ENCODE measurements around the gene HEATR1.
"Not testable (repeated sequence)": the region's sequence is repeated elsewhere in the genome, so short reads cannot be mapped to it uniquely, and the experiment has no call there.

Gene HEATR1

DNA sequence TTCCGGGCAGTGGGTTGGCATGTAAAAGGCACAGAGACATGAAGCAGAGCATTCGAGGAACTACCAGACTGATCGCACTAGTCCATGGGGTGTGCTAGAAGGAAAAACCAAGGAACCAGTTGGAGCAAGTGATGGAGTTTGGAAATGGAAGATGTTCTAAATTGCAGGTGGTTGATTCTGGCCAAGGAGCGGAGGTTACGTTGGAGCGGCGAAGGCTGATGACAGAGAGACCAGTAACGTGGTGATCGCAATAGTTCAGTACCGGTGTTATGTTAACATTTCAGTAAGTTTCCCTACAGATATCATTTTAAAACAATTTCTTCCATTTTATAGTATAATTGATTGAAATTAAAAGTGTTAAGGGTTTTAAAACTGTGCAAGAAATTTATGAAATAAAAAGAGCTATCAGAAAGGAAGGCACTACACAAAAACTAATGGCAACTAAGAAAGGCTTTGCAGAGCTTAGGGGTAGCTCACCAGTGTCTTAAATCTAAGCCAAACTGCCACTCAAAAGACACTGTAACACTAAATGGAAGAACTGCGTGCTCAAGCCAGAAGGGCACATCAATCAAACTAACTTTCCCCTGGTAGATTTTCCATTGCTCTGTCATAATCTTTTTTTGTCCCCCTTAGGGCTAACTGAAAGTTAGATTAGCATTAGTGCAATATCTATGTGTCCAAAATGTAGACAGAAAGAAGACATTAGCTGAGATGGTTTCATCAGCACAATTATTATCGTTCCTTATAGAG is 11.3 kb upstream of the HEATR1 start:
- peaks cover 37% of the 10 kb centered on the region for H3K27me3 Mint-ChIP-seq
- H3K4me1 Mint-ChIP-seq, result no peaks in the 10 kb centered on the region
- DNase-seq, result no peak
- CTCF ChIA-PET, result interaction anchor here (0.6 kb wide), 1 partner anchor 242 kb away, joined by 3 read pairs; no protein-coding TSS in a partner anchor
- no peak overlapping the region for H3K27ac Mint-ChIP-seq
- no peak overlapping the region for H3K4me3 Mint-ChIP-seq
- H3K9me3 Mint-ChIP-seq, result no peaks in the 10 kb centered on the region
- H3K36me3 Mint-ChIP-seq, result no peaks in the 10 kb centered on the region

DNA sequence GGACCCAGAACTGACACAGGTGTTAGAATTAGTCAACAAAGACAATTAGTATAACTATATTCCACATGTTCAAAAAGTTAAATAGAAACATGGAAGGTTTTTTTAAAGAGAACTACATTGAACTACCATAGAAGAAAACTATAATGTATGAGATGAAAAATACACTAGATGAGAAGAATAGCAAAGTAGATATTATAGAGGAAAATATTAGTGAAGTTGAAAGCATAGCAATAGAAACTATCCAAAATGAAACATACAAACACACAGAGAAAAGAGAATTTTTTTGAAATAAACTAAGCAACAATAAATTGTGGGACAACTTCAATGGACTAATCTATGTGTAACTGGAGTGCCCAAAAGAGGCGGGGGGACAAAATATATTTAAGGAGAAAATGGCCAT is 8.0 kb upstream of the HEATR1 start:
- Mint-ChIP-seq H3K9me3 (no peaks in the 10 kb centered on the region), H3K27ac (no peak overlapping the region), H3K4me1 (no peaks in the 10 kb centered on the region), H3K27me3 (peaks cover 44% of the 10 kb centered on the region), H3K4me3 (no peak overlapping the region), H3K36me3 (no peaks in the 10 kb centered on the region)
- CTCF ChIA-PET, result no interaction called here
- DNase-seq, result no peak

DNA sequence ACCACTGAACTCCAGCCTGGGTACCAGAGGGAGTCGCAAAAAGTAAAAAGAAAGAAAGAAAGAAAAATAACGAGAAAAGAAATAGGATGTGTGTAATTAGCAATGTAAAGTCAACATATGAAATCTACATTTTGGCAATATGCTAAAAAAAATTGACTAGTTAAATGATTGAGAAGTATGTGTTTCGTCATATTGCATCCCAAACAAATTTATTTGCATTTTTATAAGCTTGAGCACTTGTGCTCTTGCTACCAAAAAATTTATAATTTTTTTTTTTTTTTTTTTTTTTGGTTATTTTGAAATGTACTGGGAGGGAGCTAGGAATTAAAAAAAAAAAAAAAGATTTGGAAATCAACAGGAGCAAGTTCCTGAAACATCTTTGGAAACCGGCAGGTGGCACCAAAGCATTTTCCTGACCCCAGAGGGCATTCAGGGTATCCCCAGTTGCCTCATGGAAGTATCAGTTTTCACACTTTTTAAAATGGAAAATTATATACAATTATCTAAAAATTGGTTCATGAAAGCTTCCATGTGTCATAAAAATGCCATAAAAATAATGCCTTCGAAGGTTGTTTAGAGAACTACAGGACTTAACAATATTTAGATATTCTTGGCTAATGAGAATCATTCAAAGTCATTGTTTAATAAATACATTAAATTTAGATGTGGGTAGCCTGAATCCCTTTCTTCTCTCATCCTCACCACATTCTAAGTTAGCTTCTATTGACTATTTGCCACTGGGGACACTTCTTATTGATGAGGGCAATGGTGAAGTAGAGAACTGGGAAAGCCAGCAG is 4.8 kb upstream of the HEATR1 start:
- H3K9me3 Mint-ChIP-seq, result no peaks in the 10 kb centered on the region
- DNase-seq, result peak; percentile 33
- no peak overlapping the region for H3K27ac Mint-ChIP-seq
- CTCF ChIA-PET, result interaction anchor here (1.0 to 1.2 kb wide), 3 partner anchors 10 to 150 kb away, joined by 3 to 4 read pairs (median 3); no protein-coding TSS in a partner anchor
- peaks cover 37% of the 10 kb centered on the region for H3K27me3 Mint-ChIP-seq
- H3K4me1 Mint-ChIP-seq, result peaks cover 10% of the 10 kb centered on the region
- no peak overlapping the region for H3K4me3 Mint-ChIP-seq
- no peaks in the 10 kb centered on the region for H3K36me3 Mint-ChIP-seq

DNA sequence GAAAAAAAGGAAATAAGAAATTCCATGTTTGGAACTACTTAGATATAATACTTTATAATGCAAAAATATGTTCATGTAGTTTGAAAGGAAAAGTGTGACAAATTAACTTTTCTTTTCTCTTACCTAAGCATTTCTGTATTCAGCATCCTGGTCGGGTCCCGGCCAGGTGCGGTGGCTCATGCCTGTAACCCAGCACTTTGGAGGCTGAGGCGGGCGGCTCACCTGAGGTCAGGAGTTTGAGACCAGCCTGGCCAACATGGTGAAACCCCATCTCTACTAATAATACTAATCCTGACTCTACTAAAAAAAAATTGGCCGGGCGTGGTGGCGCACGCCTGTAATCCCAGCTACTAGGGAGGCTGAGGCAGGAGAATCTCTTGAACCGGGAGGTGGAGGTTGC is 3.3 kb upstream of the HEATR1 start:
- H3K27ac Mint-ChIP-seq, DNase-seq, H3K36me3 Mint-ChIP-seq, H3K9me3 Mint-ChIP-seq, CTCF ChIA-PET, H3K4me3 Mint-ChIP-seq: not testable (repeated sequence)
- H3K4me1 Mint-ChIP-seq, result peaks cover 24% of the 10 kb centered on the region
- H3K27me3 Mint-ChIP-seq, result peaks cover 33% of the 10 kb centered on the region

DNA sequence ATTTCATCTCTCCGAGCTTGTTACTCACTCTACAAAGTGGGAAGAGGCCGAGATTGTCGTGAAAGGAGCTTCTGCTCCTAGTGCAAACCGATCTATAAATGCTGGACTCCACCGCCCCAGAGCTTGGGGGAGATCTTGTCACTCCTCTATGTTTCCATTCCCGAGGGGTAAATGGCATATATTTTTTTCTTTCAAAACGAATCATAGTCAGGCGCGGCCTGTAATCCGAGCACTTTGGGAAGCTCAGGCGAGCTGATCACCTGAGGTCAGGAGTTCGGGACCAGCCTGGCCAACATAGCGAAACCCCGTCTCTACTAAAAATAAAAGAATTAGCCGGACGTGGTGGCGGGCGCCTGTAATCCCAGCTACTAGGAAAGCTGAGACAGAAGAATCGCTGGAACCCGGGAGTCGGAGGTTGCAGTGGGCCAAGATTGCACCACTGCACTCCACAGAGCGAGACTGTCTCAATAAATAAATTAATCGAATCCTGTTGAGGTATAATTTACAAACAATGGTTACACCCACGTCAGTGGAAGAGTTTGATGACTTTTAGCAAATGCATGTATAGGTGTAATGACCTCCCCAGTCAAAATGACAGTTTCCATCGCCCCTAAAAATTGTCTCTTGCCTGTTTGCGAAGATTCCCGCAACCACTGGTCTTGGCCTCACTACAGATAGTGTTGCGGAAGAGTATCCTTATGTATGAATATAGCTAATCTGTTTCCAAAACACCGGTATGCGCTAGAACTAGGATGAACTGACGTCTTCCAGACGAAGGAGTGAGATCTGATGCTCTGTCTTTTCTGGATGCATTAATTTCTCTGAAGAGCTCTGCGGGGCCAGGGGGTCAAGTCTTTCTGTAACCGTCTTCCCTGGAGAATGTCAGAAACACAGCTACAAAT is 840 bp upstream of the HEATR1 start:
- DNase-seq, result no peak
- CTCF ChIA-PET, result interaction anchor here (0.6 to 2.7 kb wide), 5 partner anchors 181 to 645 kb away, joined by 3 to 9 read pairs (median 4); partner anchors contain the start of gene MTR
- H3K4me1 Mint-ChIP-seq, result peaks cover 31% of the 10 kb centered on the region
- H3K27ac Mint-ChIP-seq, result peak overlapping the region; percentile 96
- peaks cover 15% of the 10 kb centered on the region for H3K36me3 Mint-ChIP-seq
- H3K9me3 Mint-ChIP-seq, result no peaks in the 10 kb centered on the region
- H3K27me3 Mint-ChIP-seq, result peaks cover 29% of the 10 kb centered on the region
- H3K4me3 Mint-ChIP-seq, result peak overlapping the region; percentile 99

DNA sequence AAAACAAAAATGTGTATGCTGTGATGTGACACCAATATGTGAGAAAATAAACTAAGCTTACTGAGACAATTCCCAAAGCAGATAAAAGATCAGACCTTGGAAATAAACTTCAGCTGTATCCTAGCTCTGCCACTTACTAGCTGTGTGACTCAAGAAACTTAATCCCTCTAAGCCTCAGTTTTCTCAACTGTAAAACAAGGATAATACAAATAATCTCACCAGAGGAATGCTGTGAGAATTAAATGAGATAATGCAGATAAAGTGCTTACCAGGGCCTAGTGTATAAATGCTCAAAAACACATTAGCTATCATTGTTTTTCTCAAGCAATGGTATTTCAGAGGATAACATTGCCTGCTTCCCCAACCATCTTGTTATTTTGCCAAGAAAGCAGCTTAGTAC is 2.1 kb downstream of the HEATR1 start:
- Mint-ChIP-seq H3K27ac (no peak overlapping the region), H3K9me3 (no peaks in the 10 kb centered on the region), H3K36me3 (peaks cover 27% of the 10 kb centered on the region), H3K4me3 (no peak overlapping the region), H3K4me1 (peaks cover 31% of the 10 kb centered on the region), H3K27me3 (peaks cover 11% of the 10 kb centered on the region)
- CTCF ChIA-PET, result no interaction called here
- no peak for DNase-seq

DNA sequence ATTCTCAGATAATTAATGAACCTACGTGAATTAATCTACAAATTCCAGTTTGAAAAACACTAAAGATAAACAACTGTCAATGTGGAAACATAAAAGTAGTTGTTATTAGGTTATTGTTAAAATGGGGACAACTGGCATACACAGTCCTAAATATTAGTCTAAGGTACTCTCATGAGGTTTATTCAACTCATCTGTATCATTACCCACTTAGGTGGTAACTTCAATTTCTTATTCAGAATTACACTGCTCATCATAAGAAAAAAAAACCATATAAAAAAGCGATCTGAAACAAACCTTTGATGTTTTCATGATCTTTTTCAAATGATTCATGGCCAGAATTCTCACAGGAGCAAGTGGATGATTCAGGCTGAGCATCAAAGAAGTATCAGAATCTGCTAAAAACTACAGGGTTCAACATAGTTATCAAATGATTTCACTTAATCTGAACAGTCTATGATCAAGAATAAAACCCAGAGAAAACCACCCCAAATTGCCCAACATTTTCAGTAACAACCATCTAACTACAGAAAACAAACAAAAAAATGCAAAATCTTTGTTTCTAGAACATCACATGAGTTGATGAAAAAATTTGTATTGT is 13.7 kb downstream of the HEATR1 start:
- CTCF ChIA-PET, result no interaction called here
- H3K4me3 Mint-ChIP-seq, result no peak overlapping the region

DNA sequence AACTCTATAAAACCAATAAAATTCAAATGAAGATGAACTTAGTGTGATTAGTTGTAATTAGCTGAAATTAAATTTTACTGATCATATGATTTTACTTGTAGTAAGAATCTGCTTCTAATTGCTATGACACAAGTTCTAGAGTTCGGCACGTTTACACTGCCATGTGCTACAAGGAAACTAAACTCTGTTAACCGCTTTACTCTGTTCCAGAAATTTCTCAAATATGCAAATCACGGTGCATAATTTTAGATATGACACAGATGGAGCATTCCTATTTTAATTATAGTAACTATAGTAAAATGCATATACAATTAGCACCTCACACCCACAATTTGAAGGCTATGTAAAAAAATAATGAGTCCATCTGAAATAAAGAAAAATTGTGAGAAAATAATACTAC is 14.8 kb downstream of the HEATR1 start:
- CTCF ChIA-PET, result no interaction called here
- Mint-ChIP-seq H3K36me3 (peaks cover 48% of the 10 kb centered on the region), H3K4me3 (no peak overlapping the region), H3K4me1 (peaks cover 2% of the 10 kb centered on the region), H3K9me3 (no peaks in the 10 kb centered on the region), H3K27me3 (no peaks in the 10 kb centered on the region), H3K27ac (no peak overlapping the region)
- no peak for DNase-seq

More for the DNA sequence above, 13.7 kb downstream of the HEATR1 start:
- Mint-ChIP-seq H3K4me1 (peaks cover 2% of the 10 kb centered on the region), H3K27me3 (no peaks in the 10 kb centered on the region), H3K9me3 (no peaks in the 10 kb centered on the region), H3K36me3 (peaks cover 43% of the 10 kb centered on the region), H3K27ac (no peak overlapping the region)
- no peak for DNase-seq

DNA sequence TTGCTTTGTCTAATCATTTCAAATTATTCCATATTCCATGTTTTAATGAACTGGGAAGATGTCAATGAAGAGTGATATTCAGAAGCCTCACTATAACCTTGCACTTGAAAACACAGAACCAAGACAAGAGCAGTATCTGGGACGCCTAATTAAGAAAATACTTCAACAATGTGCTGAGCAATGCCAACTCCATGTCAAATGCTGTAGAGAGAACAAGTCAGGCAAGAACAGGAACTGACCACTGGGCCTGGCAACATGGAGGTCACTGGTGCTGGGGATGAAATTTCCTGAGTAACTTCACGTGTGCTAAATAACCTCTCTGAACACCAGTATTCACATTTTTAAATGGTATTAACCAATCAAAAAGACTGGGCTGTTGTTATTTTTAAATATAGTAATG is 22.8 kb downstream of the HEATR1 start:
- Mint-ChIP-seq H3K4me3 (no peak overlapping the region), H3K9me3 (no peaks in the 10 kb centered on the region), H3K27me3 (no peaks in the 10 kb centered on the region), H3K4me1 (no peaks in the 10 kb centered on the region), H3K27ac (no peak overlapping the region), H3K36me3 (peaks cover 51% of the 10 kb centered on the region)
- no peak for DNase-seq
- CTCF ChIA-PET, result no interaction called here

DNA sequence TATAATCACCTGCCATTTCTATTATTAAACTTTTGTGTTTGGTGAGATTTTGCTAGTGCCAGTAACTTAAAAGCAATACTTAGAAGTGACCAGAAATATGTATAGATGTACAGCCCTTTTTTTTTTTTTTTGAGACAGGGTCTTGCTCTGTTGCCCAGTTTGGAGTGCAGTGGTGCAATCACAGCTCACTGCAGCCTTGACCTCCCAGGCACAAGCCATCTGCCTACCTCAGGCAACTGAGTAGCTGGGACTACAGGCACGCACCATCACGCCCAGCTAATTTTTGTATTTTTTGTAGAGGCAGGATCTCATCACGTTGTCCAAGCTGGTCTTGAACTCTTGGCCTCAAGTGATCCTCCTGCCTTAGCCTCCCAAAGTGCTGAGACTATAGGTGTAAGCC is 23.9 kb downstream of the HEATR1 start:
- H3K36me3 Mint-ChIP-seq, result peaks cover 57% of the 10 kb centered on the region
- H3K27ac Mint-ChIP-seq, H3K4me1 Mint-ChIP-seq, H3K9me3 Mint-ChIP-seq, H3K4me3 Mint-ChIP-seq, H3K27me3 Mint-ChIP-seq, CTCF ChIA-PET, DNase-seq: not testable (repeated sequence)

DNA sequence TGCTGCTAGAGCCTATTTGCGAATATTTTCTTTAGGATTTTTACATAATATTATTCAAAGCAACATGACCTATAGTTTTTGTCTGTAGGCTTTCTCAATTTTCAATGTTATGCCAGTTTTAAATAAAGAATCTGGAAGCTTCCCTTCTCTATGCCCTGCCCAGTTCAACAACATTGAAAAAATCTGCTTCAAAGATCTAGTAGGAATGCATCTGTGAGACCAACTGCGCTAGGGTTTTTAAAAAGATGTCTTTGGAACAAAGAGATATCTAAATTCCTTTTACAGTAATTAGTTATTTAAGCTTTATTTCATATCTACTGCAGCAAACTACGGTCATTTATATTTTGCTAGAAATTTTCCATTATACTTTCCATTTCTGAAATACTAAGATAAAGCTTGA is 25.7 kb downstream of the HEATR1 start:
- Mint-ChIP-seq H3K4me1 (no peaks in the 10 kb centered on the region), H3K36me3 (peaks cover 50% of the 10 kb centered on the region), H3K27ac (no peak overlapping the region), H3K4me3 (no peak overlapping the region), H3K9me3 (no peaks in the 10 kb centered on the region), H3K27me3 (no peaks in the 10 kb centered on the region)
- CTCF ChIA-PET, result no interaction called here
- no peak for DNase-seq

DNA sequence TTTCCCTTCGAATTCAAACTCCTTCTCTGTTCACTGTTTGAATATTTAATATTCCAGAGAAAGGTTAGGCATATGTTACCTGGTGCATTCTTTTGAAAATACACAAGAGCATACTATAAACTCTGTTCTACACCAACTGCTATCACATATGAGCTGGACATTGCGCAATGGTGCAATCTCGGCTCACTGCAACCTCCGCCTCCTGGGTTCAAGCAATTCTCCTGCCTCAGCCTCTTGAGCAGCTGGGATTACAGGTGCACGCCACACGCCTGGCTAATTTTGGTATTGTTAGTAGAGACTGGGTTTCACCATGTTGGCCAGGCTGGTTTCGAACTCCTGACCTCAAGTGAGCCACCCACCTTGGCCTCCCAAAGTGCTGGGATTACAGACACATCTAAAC is 27.3 kb downstream of the HEATR1 start:
- H3K4me1 Mint-ChIP-seq, DNase-seq, H3K27me3 Mint-ChIP-seq, H3K9me3 Mint-ChIP-seq, H3K4me3 Mint-ChIP-seq, H3K27ac Mint-ChIP-seq, CTCF ChIA-PET: not testable (repeated sequence)
- peaks cover 51% of the 10 kb centered on the region for H3K36me3 Mint-ChIP-seq

DNA sequence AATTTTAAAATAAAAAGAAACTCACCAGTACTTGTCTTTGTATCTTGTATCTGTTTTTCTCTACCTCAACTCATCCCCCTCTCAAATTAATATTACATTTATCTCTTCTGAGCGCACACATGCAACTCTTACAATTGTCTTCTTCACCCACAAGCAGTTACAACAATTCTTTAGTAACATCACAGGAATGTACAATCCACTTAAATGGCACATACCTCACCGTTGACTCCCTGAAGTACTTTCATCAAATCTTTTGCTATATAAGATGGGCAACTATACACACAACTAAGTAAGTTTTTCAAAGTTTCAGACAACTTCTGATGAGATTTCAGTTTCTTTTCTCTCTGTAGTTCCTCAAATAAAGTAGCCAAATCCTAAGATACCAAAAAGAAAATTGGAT is 28.3 kb downstream of the HEATR1 start:
- no peak for DNase-seq
- Mint-ChIP-seq H3K27me3 (no peaks in the 10 kb centered on the region), H3K36me3 (peaks cover 45% of the 10 kb centered on the region), H3K27ac (no peak overlapping the region), H3K9me3 (no peaks in the 10 kb centered on the region), H3K4me3 (no peak overlapping the region), H3K4me1 (no peaks in the 10 kb centered on the region)
- CTCF ChIA-PET, result no interaction called here

DNA sequence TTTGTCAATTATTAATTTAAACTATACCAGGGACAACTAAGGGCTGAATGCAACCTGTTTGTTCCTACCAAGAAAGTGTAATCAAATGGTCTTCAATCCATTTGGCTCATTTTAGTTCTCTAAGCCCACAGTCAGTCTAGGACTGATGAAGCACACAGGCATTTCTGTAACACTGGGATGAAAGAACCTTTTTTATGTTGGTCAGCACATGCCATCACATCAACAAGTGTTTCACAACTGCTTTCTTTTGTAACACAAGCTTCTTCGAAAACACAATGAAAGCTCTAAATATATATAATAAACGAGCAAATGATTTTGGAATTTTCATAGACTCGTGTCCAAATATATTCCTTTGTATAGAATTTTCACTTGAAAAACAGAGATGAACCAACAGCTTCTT is 28.8 kb downstream of the HEATR1 start:
- Mint-ChIP-seq H3K36me3 (peaks cover 43% of the 10 kb centered on the region), H3K27me3 (no peaks in the 10 kb centered on the region), H3K9me3 (no peaks in the 10 kb centered on the region), H3K4me1 (no peaks in the 10 kb centered on the region), H3K4me3 (no peak overlapping the region), H3K27ac (no peak overlapping the region)
- CTCF ChIA-PET, result no interaction called here
- no peak for DNase-seq

Measured in activated naive CD4-positive, alpha-beta T cell treated with anti-CD3 and anti-CD28 coated beads, Interleukin-2, amount 10 ng/mL, durations not matched to agents 7 days and 5 days (primary cell).